Activated T-cell treated with anti-CD3 and anti-CD28 coated beads, Interleukin-2, amount 50 U/mL, for 48 hours (primary cell): ENCODE data around the gene TP53TG3C.
"Not testable (repeated sequence)": the region's sequence is repeated elsewhere in the genome, so short reads cannot be mapped to it uniquely, and the experiment has no call there.

Experiments used
- DNase-seq, 2 experiments: peaks; one replicate each; pipeline ENCODE4 v3.0.0-alpha.2; 2020

Gene TP53TG3C

GRCh38 chr16:33193926-33194325, at the start of gene TP53TG3C:
TSS of gene TP53TG3C (plus strand) at chr16:33194226. CDS start at chr16:33194294, 68 bp downstream.
- DNase-seq = not testable (repeated sequence)
